ENCODE measurements around the gene CFAP92.

DNA sequence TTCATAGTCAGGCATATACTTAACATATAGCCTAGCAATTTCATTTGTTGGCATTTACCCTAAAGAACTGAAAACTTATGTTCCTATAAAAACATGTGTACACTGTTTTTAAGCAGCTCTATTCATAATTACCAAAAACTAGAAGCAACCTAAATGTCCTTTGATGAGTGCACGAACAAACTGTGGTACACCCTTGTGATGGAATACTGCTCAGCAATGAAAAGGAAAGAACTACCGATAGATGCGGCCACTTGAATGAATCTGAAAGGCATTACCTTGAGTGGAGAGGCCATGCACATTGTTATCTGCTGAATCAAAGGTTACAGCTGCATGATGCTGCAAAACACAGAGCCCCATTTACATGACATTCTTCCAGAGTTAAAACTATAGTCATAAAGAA is 44.7 kb downstream of the CFAP92 start:
- TF ChIP-seq EZH2 (IDR thresholded peaks at IDR 0.05; ENCODE audit: borderline replicate concordance, insufficient read depth, low read depth, low read length, poor library complexity, severe bottlenecking): no peak
- TF ChIP-seq, protein P1, sequence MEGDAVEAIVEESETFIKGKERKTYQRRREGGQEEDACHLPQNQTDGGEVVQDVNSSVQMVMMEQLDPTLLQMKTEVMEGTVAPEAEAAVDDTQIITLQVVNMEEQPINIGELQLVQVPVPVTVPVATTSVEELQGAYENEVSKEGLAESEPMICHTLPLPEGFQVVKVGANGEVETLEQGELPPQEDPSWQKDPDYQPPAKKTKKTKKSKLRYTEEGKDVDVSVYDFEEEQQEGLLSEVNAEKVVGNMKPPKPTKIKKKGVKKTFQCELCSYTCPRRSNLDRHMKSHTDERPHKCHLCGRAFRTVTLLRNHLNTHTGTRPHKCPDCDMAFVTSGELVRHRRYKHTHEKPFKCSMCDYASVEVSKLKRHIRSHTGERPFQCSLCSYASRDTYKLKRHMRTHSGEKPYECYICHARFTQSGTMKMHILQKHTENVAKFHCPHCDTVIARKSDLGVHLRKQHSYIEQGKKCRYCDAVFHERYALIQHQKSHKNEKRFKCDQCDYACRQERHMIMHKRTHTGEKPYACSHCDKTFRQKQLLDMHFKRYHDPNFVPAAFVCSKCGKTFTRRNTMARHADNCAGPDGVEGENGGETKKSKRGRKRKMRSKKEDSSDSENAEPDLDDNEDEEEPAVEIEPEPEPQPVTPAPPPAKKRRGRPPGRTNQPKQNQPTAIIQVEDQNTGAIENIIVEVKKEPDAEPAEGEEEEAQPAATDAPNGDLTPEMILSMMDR (IDR thresholded peaks at IDR 0.05): no peak

All from B cell (primary cell).